ENCODE results near the gene PLEKHM2.
"Not testable (repeated sequence)": the region's sequence is repeated elsewhere in the genome, so short reads cannot be mapped to it uniquely, and the experiment has no call there.

Gene PLEKHM2, protein sequence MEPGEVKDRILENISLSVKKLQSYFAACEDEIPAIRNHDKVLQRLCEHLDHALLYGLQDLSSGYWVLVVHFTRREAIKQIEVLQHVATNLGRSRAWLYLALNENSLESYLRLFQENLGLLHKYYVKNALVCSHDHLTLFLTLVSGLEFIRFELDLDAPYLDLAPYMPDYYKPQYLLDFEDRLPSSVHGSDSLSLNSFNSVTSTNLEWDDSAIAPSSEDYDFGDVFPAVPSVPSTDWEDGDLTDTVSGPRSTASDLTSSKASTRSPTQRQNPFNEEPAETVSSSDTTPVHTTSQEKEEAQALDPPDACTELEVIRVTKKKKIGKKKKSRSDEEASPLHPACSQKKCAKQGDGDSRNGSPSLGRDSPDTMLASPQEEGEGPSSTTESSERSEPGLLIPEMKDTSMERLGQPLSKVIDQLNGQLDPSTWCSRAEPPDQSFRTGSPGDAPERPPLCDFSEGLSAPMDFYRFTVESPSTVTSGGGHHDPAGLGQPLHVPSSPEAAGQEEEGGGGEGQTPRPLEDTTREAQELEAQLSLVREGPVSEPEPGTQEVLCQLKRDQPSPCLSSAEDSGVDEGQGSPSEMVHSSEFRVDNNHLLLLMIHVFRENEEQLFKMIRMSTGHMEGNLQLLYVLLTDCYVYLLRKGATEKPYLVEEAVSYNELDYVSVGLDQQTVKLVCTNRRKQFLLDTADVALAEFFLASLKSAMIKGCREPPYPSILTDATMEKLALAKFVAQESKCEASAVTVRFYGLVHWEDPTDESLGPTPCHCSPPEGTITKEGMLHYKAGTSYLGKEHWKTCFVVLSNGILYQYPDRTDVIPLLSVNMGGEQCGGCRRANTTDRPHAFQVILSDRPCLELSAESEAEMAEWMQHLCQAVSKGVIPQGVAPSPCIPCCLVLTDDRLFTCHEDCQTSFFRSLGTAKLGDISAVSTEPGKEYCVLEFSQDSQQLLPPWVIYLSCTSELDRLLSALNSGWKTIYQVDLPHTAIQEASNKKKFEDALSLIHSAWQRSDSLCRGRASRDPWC

DNA sequence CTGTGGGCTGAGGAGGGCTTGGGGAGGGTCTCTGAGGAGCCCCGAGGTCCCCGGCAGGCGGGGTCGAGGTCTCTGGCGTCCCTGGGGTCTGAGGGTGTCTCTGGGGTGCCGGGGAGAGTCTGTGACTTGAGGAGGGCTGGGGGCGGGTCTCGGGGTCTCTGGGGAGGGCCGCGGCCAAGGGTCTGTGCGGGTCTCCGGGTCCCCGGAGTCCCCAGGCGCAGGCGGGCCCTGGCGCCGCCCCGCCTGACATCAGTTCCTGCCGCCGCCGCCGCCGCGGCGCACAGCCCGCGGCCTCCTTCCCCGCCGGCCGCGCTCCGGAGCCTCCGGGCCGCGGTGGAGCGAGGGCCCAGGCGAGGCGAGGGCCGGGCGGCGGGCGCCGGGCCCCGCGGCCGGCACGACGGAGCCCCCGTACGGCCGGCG is at the start of gene PLEKHM2:
PLEKHM2 (plus strand) TSS at position 279 of the 420 bp plus-strand sequence. CDS start 239 bp downstream, outside the sequence.
- Histone ChIP-seq H3K36me3 (ENCODE audit: control insufficient read depth, insufficient read depth, low read length) (no peaks in the 10 kb centered on the region), H3K4me3 (ENCODE audit: low read depth, low read length) (peak within 1 kb of the TSS; percentile 86), H3K9me3 (ENCODE audit: control insufficient read depth, insufficient read depth, low read length) (no peaks in the 10 kb centered on the region), H3K27me3 (ENCODE audit: control insufficient read depth, insufficient read depth, low read length) (no peaks in the 10 kb centered on the region), H3K9ac (ENCODE audit: low read depth, low read length) (peak within 1 kb of the TSS; percentile 61), H3K4me1 (ENCODE audit: control insufficient read depth, insufficient read depth, low read length) (peaks cover 17% of the 10 kb centered on the region), H3K27ac (ENCODE audit: low read depth, low read length) (peak within 1 kb of the TSS; percentile 70)

DNA sequence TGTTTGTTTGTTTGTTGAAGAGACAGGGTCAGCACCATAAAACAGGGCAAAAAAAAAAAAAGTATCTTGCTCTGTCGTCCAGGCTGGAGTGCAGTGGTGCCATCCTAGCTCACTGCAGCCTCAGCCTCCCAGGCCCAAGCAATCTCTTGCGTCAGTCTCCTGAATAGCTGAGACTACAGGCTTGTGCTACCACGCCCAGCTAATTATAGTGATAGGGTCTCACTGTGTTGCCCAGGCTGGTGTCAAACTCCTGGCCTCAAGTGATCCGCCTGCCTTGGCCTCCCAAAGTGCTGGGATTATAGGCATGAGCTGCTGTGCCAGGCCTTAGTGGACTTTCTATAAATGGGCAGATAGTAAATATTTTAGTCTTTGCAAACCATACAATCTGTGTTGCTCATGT is 47.7 kb upstream of the PLEKHM2 start:
- Histone ChIP-seq H3K27ac (ENCODE audit: low read depth, low read length) (no peak overlapping the region), H3K36me3 (ENCODE audit: control insufficient read depth, insufficient read depth, low read length) (peaks cover 97% of the 10 kb centered on the region), H3K9me3 (ENCODE audit: control insufficient read depth, insufficient read depth, low read length) (no peaks in the 10 kb centered on the region)

DNA sequence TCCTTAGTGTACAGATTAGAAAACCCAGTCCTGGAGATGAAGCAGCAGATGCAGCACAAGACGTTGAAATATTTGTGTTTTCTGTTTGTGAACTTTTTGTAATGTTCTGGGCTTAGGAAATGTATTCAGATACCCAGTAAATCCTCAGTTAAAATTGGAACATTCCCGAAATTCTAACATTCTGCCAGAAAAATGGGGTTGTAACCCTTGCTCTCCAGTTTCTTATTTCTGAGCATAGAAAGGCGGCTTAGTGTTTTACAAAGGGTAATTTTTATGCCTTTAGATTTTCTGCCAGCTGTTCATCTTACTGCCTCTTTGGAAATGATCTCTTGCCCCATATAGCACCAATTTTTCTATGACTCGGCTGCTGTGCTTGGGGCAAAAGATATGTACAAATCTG is 46.3 kb upstream of the PLEKHM2 start:
- no peak overlapping the region for H3K4me3 ChIP-seq (ENCODE audit: low read depth, low read length)
- no peak overlapping the region for H3K9ac ChIP-seq (ENCODE audit: low read depth, low read length)
- H3K4me1 ChIP-seq (ENCODE audit: control insufficient read depth, insufficient read depth, low read length), result no peaks in the 10 kb centered on the region
- no peaks in the 10 kb centered on the region for H3K9me3 ChIP-seq (ENCODE audit: control insufficient read depth, insufficient read depth, low read length)
- H3K36me3 ChIP-seq (ENCODE audit: control insufficient read depth, insufficient read depth, low read length), result peaks cover 96% of the 10 kb centered on the region
- no peaks in the 10 kb centered on the region for H3K27me3 ChIP-seq (ENCODE audit: control insufficient read depth, insufficient read depth, low read length)
- H3K27ac ChIP-seq (ENCODE audit: low read depth, low read length), result no peak overlapping the region

More for the DNA sequence above, 47.7 kb upstream of the PLEKHM2 start:
- no peak overlapping the region for H3K4me3 ChIP-seq (ENCODE audit: low read depth, low read length)
- no peaks in the 10 kb centered on the region for H3K4me1 ChIP-seq (ENCODE audit: control insufficient read depth, insufficient read depth, low read length)
- H3K9ac ChIP-seq (ENCODE audit: low read depth, low read length), result no peak overlapping the region
- H3K27me3 ChIP-seq (ENCODE audit: control insufficient read depth, insufficient read depth, low read length), result no peaks in the 10 kb centered on the region

DNA sequence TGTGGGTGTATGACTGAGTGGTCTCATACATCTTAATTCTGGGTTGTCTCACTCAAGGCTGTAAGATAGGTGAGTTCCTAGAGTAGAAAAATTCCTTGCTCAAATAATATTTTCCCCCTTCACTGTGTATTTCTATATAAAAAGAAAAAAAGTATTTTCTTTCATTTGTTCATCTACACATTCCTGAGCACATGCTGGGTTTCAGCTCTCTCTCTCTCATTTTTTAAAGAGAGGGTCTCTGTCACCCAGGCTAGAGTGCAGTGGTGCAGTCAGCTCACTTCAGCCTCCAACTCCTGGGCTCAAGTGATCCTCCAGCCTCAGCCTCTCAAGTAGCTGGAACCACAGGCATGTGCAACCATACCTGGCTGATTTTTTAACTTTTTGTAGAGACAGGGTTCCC is 44.9 kb upstream of the PLEKHM2 start:
- Histone ChIP-seq H3K9me3 (ENCODE audit: control insufficient read depth, insufficient read depth, low read length) (no peaks in the 10 kb centered on the region), H3K36me3 (ENCODE audit: control insufficient read depth, insufficient read depth, low read length) (peaks cover 96% of the 10 kb centered on the region), H3K9ac (ENCODE audit: low read depth, low read length) (no peak overlapping the region), H3K27me3 (ENCODE audit: control insufficient read depth, insufficient read depth, low read length) (no peaks in the 10 kb centered on the region), H3K27ac (ENCODE audit: low read depth, low read length) (no peak overlapping the region), H3K4me1 (ENCODE audit: control insufficient read depth, insufficient read depth, low read length) (no peaks in the 10 kb centered on the region), H3K4me3 (ENCODE audit: low read depth, low read length) (no peak overlapping the region)

DNA sequence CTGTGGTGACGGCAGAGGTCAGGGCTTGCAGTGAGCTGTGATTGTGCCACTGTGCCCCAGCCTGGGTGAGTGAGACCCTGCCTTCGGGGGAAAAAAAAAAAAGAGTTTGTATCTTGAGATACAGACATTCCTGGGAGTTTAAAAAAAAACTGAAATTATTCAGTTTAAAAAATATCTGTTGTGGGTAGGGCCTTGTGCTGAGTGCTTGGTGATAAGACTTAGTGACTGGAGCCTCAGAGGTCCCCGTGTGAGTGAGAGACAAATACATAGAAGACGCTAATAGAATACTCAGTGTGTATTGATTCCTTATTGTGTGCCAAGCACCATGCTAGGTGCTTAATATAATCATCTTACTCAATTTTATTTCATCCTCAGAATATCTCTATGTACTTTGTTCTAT is 44.2 kb upstream of the PLEKHM2 start:
- Histone ChIP-seq H3K9ac (ENCODE audit: low read depth, low read length) (no peak overlapping the region), H3K4me1 (ENCODE audit: control insufficient read depth, insufficient read depth, low read length) (no peaks in the 10 kb centered on the region), H3K27ac (ENCODE audit: low read depth, low read length) (no peak overlapping the region), H3K4me3 (ENCODE audit: low read depth, low read length) (no peak overlapping the region), H3K9me3 (ENCODE audit: control insufficient read depth, insufficient read depth, low read length) (no peaks in the 10 kb centered on the region), H3K27me3 (ENCODE audit: control insufficient read depth, insufficient read depth, low read length) (no peaks in the 10 kb centered on the region), H3K36me3 (ENCODE audit: control insufficient read depth, insufficient read depth, low read length) (peaks cover 93% of the 10 kb centered on the region)

DNA sequence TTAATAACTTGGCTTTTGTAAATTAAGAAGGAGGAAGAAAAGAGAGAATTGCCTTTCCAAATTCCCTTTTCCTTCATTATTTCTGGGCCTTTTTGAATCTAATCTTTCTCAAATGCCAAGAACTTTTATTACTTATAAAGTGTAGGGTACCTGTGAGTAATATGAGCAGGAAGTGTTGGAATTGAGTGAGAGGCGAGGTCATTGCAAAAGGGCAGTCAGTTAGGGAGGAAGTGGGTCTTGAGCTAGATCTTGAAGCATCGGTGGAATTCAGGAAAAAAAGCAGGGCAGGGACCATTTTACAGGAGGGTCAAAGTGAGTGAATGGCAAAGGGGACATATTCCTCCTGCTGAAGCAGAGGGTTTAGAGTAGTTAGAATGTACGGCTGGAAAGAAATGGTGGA is 43.5 kb upstream of the PLEKHM2 start:
- no peaks in the 10 kb centered on the region for H3K27me3 ChIP-seq (ENCODE audit: control insufficient read depth, insufficient read depth, low read length)
- H3K9ac ChIP-seq (ENCODE audit: low read depth, low read length), result no peak overlapping the region
- H3K36me3 ChIP-seq (ENCODE audit: control insufficient read depth, insufficient read depth, low read length), result peaks cover 93% of the 10 kb centered on the region
- H3K4me3 ChIP-seq (ENCODE audit: low read depth, low read length), result no peak overlapping the region
- no peaks in the 10 kb centered on the region for H3K9me3 ChIP-seq (ENCODE audit: control insufficient read depth, insufficient read depth, low read length)
- no peaks in the 10 kb centered on the region for H3K4me1 ChIP-seq (ENCODE audit: control insufficient read depth, insufficient read depth, low read length)
- no peak overlapping the region for H3K27ac ChIP-seq (ENCODE audit: low read depth, low read length)

DNA sequence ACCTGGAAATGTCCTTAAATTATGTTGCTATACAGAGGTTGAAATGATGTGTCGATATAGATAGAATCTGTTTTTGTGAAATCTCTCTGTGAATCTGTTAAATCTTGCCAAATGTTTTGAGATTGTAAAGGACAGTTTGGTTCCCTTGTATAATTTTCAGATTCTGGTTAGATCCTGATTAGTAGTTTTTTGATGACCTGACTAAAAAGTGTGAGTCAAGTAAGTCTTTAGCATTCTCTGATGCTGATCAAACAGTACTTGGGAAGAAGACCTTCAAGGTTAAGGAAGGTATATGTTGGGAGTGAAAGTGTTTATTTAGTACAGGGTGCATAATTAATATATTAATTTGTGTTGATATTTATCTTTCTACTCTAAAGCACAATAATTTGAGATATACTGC is 34.2 kb upstream of the PLEKHM2 start:
- Histone ChIP-seq H3K27ac (ENCODE audit: low read depth, low read length) (no peak overlapping the region), H3K27me3 (ENCODE audit: control insufficient read depth, insufficient read depth, low read length) (no peaks in the 10 kb centered on the region), H3K9me3 (ENCODE audit: control insufficient read depth, insufficient read depth, low read length) (no peaks in the 10 kb centered on the region), H3K9ac (ENCODE audit: low read depth, low read length) (no peak overlapping the region), H3K4me3 (ENCODE audit: low read depth, low read length) (no peak overlapping the region), H3K4me1 (ENCODE audit: control insufficient read depth, insufficient read depth, low read length) (no peaks in the 10 kb centered on the region), H3K36me3 (ENCODE audit: control insufficient read depth, insufficient read depth, low read length) (peaks cover 81% of the 10 kb centered on the region)

DNA sequence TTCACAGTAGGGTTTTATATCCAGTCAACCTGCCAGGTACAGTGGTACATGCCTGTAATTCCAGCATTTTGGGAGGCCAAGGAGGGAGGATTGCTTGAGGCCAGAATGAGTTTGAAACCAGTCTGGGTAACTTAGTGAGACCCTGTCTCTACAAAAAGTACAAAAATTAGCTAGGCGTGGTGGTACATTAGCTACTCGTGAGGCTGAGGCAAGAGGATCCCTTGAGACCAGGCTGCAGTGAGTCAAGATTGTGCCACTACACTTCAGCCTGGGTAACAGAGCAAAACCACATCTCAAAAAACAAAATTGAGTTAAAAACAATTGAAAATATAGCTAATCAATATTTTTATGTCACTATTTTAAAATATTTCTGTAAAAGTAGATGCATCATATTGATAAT is 33.7 kb upstream of the PLEKHM2 start:
- H3K27me3 ChIP-seq (ENCODE audit: control insufficient read depth, insufficient read depth, low read length), result no peaks in the 10 kb centered on the region
- H3K36me3 ChIP-seq (ENCODE audit: control insufficient read depth, insufficient read depth, low read length), result peaks cover 80% of the 10 kb centered on the region
- H3K9ac ChIP-seq (ENCODE audit: low read depth, low read length), result no peak overlapping the region

DNA sequence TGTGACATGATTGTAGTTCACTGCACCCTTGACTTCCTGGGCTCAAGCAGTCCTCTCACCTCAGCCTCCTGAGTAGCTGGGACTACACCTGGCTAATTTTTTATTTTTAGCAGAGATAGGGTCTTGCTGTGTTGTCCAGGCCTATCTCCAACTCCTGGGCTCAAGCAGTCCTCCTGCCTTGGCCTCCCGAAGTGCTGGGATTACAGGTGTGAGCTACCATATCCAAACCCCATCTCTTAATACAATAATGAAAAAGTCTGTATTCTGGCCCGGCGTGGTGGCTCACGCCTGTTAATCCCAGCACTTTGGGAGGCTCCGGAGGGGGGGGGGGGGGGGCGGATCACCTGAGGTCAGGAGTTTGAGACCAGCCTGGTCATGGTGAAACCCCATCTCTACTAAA is 32.0 kb upstream of the PLEKHM2 start:
- H3K4me3 ChIP-seq (ENCODE audit: low read depth, low read length); H3K27ac ChIP-seq (ENCODE audit: low read depth, low read length): not testable (repeated sequence)
- H3K36me3 ChIP-seq (ENCODE audit: control insufficient read depth, insufficient read depth, low read length), result peaks cover 86% of the 10 kb centered on the region

More for the DNA sequence above, 33.7 kb upstream of the PLEKHM2 start:
- H3K9me3 ChIP-seq (ENCODE audit: control insufficient read depth, insufficient read depth, low read length), result no peaks in the 10 kb centered on the region
- no peak overlapping the region for H3K27ac ChIP-seq (ENCODE audit: low read depth, low read length)
- H3K4me3 ChIP-seq (ENCODE audit: low read depth, low read length), result no peak overlapping the region
- H3K4me1 ChIP-seq (ENCODE audit: control insufficient read depth, insufficient read depth, low read length), result no peaks in the 10 kb centered on the region

DNA sequence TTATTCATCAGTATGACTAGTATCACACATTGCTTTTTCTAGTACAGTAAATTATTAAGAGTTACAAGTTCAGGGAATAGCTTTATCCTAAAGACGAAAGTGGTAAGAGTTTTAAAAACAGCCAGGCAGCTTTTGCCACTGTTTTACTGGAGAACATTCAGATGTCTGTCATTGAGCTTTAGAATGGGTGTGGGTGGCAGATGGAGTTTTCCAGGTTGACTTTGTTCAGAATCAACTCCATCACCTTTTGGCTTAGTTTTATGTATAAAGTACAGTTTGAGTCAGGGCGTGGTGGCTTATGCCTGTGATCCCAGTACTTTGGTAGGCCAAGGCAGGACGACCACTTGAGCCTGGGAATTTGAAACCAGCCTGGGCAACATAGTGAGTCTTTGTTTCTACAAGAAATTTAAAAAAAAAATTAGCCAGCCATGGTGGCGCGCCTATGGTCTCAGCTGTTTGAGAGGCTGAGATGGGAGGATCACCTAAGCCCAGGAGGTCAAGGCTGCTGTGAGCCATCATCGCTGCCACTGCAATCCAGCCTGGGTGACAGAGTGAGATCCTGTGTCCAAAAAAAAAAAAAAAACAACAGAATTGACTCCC is 29.9 kb upstream of the PLEKHM2 start:
- H3K4me3 ChIP-seq (ENCODE audit: low read depth, low read length), result no peak overlapping the region
- H3K27me3 ChIP-seq (ENCODE audit: control insufficient read depth, insufficient read depth, low read length), result no peaks in the 10 kb centered on the region
- H3K27ac ChIP-seq (ENCODE audit: low read depth, low read length), result no peak overlapping the region
- H3K9ac ChIP-seq (ENCODE audit: low read depth, low read length), result no peak overlapping the region
- H3K36me3 ChIP-seq (ENCODE audit: control insufficient read depth, insufficient read depth, low read length), result peaks cover 83% of the 10 kb centered on the region
- no peaks in the 10 kb centered on the region for H3K9me3 ChIP-seq (ENCODE audit: control insufficient read depth, insufficient read depth, low read length)
- no peaks in the 10 kb centered on the region for H3K4me1 ChIP-seq (ENCODE audit: control insufficient read depth, insufficient read depth, low read length)

More for the DNA sequence above, 32.0 kb upstream of the PLEKHM2 start:
- H3K27me3 ChIP-seq (ENCODE audit: control insufficient read depth, insufficient read depth, low read length); H3K4me1 ChIP-seq (ENCODE audit: control insufficient read depth, insufficient read depth, low read length); H3K9ac ChIP-seq (ENCODE audit: low read depth, low read length); H3K9me3 ChIP-seq (ENCODE audit: control insufficient read depth, insufficient read depth, low read length): not testable (repeated sequence)
